HUES64 (cell line): ENCODE measurements around the gene ZDHHC3. TPM values are rescaled to one million over a fixed set of nuclear protein-coding genes. Genes with fewer than 3 reads are reported as not detected.

Source experiments
- H3K27ac ChIP-seq: 2 replicates; pipeline ENCODE4 v1.7.0; 2013; ENCODE audit warnings: low read depth, low read length, inconsistent platforms
- H3K27me3 ChIP-seq: 2 replicates; pipeline ENCODE4 v1.6.1; 2013; ENCODE audit warnings: mild to moderate bottlenecking, low read length; ENCODE audit not compliant: insufficient read depth
- H3K36me3 ChIP-seq: 2 replicates; pipeline ENCODE4 v1.6.1; 2013; ENCODE audit warnings: mild to moderate bottlenecking, low read length; ENCODE audit not compliant: insufficient read depth
- H3K4me1 ChIP-seq: 2 replicates; pipeline ENCODE4 v1.6.1; 2013; ENCODE audit warnings: mild to moderate bottlenecking, low read length, moderate library complexity; ENCODE audit not compliant: insufficient read depth
- H3K4me3 ChIP-seq: 2 replicates; pipeline ENCODE4 v1.5.1; 2013; ENCODE audit warnings: mild to moderate bottlenecking, low read length, moderate library complexity
- H3K9ac ChIP-seq: 2 replicates; pipeline ENCODE4 v1.6.1; 2013; ENCODE audit warnings: mild to moderate bottlenecking, low read depth, low read length
- H3K9me3 ChIP-seq: 2 replicates; pipeline ENCODE4 v1.6.1; 2013; ENCODE audit warnings: low read depth, low read length; ENCODE audit not compliant: insufficient read depth
- WGBS: fragments of 150-250, 120-280 bp; methylation state at CpG from one replicate; pipeline ENCODE4 v1.1.7; 2013; ENCODE audit warnings: missing lambda C conversion rate; 5-methylcytosine and 5-hydroxymethylcytosine counted together
- polyA plus RNA-seq, 2 experiments: library from polyadenylated mRNA; stranded (reverse); fragments of 50-300 nt; gene quantifications; one replicate each; pipeline ENCODE4 v1.2.3, GENCODE V29; 2013

Gene ZDHHC3, protein sequence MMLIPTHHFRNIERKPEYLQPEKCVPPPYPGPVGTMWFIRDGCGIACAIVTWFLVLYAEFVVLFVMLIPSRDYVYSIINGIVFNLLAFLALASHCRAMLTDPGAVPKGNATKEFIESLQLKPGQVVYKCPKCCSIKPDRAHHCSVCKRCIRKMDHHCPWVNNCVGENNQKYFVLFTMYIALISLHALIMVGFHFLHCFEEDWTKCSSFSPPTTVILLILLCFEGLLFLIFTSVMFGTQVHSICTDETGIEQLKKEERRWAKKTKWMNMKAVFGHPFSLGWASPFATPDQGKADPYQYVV
- 44.6 TPM for polyA plus RNA-seq (2013, experiment 1 of 2)
- polyA plus RNA-seq (2013, experiment 2 of 2) = 47.0 TPM

DNA sequence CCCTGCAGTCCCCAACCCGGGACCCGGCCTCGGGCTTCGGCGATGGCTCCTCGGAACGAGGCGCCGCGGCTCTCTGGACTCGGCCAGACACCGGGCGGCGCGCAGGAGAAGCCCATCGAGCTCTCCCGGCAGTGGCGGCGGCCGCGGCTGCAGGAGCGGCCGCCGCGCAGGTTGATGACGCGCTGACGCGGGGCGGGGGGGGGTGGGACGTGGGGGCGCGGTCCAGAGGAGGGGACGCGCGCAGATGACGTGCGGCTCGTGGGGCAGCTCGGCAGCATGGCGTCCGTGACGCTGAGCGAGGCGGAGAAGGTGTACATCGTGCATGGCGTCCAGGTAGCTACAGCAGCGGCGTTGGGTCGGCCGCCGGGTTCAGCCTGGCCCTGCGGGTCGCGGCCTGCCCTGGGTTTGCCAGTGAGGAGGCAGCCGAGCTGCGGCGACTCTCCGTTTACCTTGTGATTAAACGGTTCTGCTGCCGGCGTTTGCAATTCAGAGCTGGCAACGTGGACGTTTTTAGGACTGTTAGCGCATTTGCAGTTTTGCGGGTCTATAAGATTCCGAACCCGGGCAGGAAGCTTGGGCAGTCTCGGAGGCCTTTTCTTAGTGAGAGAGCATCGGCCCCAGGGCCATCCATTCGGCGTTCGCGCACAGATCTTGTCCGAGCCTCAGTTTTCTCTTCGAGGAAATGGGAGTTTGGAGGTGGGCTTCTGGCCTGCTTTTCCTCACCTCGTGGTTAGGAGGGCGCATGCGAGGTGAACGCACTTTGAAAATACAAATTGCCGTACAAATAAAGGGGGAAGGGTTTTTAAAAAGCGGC is at the start of gene ZDHHC3, which contains the start of gene EXOSC7:
ZDHHC3 (minus strand) TSS at position 173 of the 814 bp plus-strand sequence. CDS start 16,738 bp downstream, outside the sequence.
EXOSC7 (plus strand) TSS at position 243 of the 814 bp plus-strand sequence; CDS start at position 277, 34 bp downstream.
- Histone ChIP-seq H3K27me3 (no peaks in the 10 kb centered on the region), H3K4me3 (peak within 1 kb of the TSS; percentile 100), H3K4me1 (peaks cover 19% of the 10 kb centered on the region; the same call in 1 of the 2 replicates), H3K27ac (peak within 1 kb of the TSS; percentile 85), H3K36me3 (peaks cover 9% of the 10 kb centered on the region), H3K9me3 (no peaks in the 10 kb centered on the region), H3K9ac (peak within 1 kb of the TSS; percentile 99)
- under 1% methylated on average over 82 of the region's 82 CpGs for WGBS

DNA sequence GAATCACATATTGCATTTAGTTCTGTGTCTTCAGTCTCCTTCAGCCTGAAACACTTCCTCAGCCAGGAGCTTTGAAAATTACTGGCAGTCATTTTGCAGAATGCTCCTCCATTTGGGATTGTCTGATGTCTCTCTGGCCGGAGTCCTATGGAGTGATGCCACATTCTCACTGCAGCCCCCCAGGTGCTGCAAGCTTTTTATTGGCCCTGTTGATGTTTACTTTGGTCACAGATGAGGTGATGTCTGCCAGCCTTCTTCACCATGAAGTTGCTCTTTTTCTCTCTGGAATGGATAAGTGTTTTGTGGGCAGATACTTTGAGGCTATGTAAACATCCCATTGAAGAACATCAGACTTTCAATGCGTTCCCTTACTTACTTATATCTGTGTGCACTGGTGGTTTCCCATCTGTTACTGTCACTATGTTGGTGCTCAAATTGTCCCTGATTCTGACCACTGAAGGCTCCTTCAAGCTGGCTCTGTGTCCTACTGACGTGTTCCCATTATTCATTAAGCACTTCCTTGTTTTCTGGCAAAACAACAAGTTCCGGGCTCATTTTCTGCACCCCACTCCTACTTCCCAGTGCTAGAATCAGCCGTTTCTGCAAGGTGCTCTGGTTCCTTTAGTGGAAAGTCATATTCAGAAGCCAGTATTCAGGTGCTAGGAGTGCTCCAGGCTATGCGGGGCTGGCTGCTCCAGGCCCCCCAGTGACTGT is 48.7 kb upstream of the ZDHHC3 start:
- no peak overlapping the region for H3K4me3 ChIP-seq
- no peak overlapping the region for H3K9ac ChIP-seq
- no peak overlapping the region for H3K27ac ChIP-seq
- H3K9me3 ChIP-seq = no peaks in the 10 kb centered on the region
- H3K27me3 ChIP-seq = no peaks in the 10 kb centered on the region
- no peaks in the 10 kb centered on the region for H3K4me1 ChIP-seq
- WGBS = 90% methylated on average over 6 of the region's 6 CpGs
- H3K36me3 ChIP-seq = no peaks in the 10 kb centered on the region

DNA sequence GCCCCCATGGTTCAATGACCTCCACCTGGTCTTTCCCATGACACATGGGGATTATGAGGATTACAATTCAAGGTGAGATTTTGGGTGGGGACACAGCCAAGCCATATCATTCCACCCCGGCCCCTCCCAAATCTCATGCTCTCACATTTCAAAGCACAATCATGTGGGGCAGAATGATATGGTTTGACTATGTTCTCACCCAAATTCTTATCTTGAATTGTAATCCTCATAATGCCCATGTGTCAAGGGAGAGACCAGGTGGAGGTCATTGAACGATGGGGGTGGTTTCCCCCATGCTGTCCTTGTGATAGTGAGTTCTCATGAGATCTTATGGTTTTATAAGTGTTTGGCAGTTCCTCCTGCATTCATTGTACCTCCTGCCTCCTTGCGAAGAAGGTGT is 47.7 kb upstream of the ZDHHC3 start:
- no peak overlapping the region for H3K27ac ChIP-seq
- no peaks in the 10 kb centered on the region for H3K9me3 ChIP-seq
- no peaks in the 10 kb centered on the region for H3K36me3 ChIP-seq
- H3K9ac ChIP-seq = no peak overlapping the region
- WGBS = 73% methylated on average over 2 of the region's 3 CpGs
- H3K4me1 ChIP-seq = no peaks in the 10 kb centered on the region
- no peaks in the 10 kb centered on the region for H3K27me3 ChIP-seq
- no peak overlapping the region for H3K4me3 ChIP-seq

DNA sequence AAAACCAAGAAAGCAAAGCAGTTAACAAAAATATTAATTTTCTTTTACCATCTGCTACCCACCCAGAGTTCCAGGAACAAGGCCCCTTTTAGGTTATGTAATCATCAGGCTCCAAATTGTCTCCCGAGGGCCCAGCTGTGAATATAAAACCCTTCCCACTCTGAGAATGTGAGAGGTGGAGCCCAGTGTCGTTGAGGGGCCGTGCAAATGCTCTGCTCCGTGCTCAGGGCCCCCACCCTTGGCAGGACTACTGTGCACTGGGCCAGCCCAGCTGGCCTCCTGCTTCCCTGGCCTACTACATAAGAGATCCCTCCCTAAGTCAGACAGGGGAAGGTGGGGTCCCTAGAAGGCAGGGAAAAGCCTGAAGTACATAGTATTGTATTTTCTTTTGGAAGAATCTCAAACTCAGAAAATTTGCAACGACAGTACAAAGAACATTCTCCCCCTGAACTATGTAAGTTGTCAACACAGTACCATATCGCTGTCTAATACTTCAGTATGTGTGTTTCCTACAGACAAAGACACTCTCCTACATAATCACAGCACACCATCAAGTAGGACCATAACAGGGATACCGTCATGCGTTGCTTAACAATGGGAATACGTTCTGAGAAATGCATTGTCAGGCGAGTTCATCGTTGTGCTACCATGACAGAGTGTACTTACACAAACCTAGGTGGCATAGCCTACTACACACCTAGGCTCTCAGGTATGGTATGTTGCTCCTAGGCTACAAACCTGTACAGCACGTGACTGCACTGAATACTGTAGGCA is 45.7 kb upstream of the ZDHHC3 start:
- Histone ChIP-seq H3K4me3 (no peak overlapping the region), H3K27ac (no peak overlapping the region), H3K9ac (no peak overlapping the region), H3K4me1 (no peaks in the 10 kb centered on the region), H3K27me3 (no peaks in the 10 kb centered on the region), H3K9me3 (no peaks in the 10 kb centered on the region), H3K36me3 (no peaks in the 10 kb centered on the region)
- WGBS = 82% methylated on average over 12 of the region's 12 CpGs

DNA sequence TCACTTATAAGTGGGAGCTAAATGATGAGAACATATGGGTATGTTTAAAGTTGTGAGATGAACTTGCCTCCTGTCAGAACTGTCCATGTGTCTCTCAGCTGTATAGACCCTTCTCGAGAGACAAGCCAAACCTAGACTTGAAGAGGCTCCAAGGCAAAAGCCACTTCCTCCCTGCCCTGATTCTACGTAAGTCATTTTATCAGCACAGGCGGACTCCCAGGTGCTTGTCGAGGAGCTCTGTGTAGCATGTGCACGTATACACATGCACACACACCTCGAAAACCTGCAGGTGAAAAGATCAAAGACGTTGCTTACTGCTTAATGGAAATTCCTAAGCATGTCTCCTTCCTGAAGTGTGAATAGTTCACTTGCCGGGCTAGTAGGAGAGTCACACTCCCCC is 44.6 kb upstream of the ZDHHC3 start:
- Histone ChIP-seq H3K27me3 (no peaks in the 10 kb centered on the region), H3K4me3 (no peak overlapping the region), H3K9ac (no peak overlapping the region), H3K27ac (no peak overlapping the region), H3K9me3 (no peaks in the 10 kb centered on the region), H3K36me3 (peaks cover 2% of the 10 kb centered on the region; the same call in 1 of the 2 replicates), H3K4me1 (no peaks in the 10 kb centered on the region)
- 93% methylated on average over 8 of the region's 8 CpGs for WGBS

DNA sequence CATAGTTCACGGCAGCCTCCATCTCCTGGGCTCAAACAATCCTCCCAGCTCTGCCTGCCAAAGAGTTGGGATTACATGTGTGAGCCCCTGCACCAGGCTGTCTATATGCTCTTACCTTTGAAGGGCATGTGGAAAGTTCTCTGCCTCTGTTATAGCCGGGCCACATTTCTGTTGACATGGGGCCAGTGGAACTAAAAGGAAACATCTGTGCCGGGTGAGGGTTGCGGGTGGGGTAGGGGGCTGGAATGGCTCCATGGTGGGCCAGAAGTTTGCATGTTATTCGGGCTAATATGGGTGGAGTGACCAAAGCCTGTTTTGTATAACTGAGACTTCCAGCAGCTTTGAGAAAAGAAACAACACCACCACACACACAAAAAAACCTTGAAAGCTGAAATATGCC is 41.8 kb upstream of the ZDHHC3 start:
- no peak overlapping the region for H3K27ac ChIP-seq
- H3K36me3 ChIP-seq = peaks cover 23% of the 10 kb centered on the region
- no peaks in the 10 kb centered on the region for H3K27me3 ChIP-seq
- H3K9ac ChIP-seq = no peak overlapping the region
- H3K4me1 ChIP-seq = no peaks in the 10 kb centered on the region
- H3K9me3 ChIP-seq = no peaks in the 10 kb centered on the region
- WGBS = 92% methylated on average over 5 of the region's 5 CpGs
- no peak overlapping the region for H3K4me3 ChIP-seq

DNA sequence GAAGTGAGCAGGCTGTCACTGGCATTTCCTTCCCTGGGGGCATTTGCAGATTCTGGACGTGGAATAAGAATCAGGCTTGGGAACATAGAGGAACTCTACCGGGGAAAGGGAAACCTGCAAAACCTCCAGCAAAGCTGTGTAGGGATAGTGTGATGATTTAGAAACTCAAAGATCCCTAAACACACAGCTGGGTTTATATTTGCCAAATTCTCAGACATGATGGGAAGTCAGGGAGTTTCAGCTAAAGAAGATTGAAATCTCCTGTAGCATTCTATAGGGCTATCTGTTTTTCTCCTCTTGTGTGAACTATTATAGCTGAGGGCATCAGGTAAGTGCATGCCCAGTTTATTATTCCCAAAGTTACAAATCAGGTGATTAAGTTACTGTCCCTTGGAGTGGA is 40.9 kb upstream of the ZDHHC3 start:
- H3K27ac ChIP-seq = no peak overlapping the region
- WGBS = 82% methylated on average over 2 of the region's 2 CpGs
- H3K4me3 ChIP-seq = no peak overlapping the region

DNA sequence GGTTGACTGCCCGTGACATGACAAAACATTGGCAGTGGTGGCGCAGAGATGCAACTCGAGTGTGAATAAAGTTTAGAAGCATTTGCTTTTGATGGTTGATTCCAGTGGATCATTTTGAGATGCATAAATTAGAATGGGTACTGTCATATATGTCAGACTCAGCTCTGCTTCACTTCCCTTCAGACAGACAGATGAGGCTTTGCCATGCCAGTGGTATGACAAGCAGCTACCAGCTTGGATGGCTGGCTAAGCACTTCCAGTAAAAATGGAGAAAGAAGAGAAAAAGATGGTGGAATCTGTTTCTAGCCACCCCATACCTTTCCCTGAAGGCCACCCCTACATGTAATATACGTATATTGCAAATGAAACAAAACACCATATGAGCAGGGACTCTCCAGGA is 36.6 kb upstream of the ZDHHC3 start:
- H3K9ac ChIP-seq = no peak overlapping the region
- WGBS = 100% methylated on average over 3 of the region's 4 CpGs
- H3K9me3 ChIP-seq = no peaks in the 10 kb centered on the region
- no peak overlapping the region for H3K27ac ChIP-seq
- no peak overlapping the region for H3K4me3 ChIP-seq
- no peaks in the 10 kb centered on the region for H3K27me3 ChIP-seq
- H3K36me3 ChIP-seq = peaks cover 69% of the 10 kb centered on the region
- no peaks in the 10 kb centered on the region for H3K4me1 ChIP-seq

More for the DNA sequence above, 40.9 kb upstream of the ZDHHC3 start:
- H3K27me3 ChIP-seq = no peaks in the 10 kb centered on the region
- H3K4me1 ChIP-seq = no peaks in the 10 kb centered on the region
- H3K9ac ChIP-seq = no peak overlapping the region
- H3K9me3 ChIP-seq = no peaks in the 10 kb centered on the region
- H3K36me3 ChIP-seq = peaks cover 32% of the 10 kb centered on the region

DNA sequence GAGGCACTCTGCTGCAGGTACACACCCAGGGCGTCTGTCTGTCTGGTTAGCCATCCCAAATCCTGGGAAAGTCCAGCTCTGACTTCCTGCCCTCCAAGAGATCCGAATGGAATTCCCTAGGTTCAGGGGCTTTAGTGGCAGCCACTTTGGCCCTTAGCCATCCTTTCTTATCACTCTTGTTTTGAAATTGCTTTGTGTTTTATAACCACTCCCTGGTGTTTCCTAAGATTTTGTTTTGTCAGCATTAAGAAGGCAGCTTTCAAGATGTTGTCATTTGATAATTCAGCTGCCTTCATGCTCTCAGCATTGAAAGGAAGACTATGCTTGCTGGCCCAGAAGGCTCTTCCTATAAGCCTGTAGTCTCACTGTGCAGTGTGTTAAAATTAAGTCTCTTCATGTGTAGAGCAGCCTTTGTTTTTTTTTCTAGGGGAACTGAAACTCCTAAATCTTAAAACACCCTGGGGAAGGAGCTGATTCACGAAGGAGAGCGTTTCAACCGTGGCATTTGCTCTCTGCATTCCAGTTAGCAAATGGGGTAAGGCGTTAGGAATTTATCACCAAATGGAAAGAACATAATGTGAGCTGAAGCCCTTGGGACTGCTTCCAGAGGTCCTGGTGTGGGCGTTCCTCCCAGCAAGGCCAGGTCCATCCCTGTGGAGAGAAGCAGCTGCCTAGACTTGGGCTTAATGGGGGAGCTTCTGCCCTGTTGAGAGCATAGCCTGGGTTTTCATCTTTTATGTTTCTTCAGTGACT is 36.0 kb upstream of the ZDHHC3 start:
- no peak overlapping the region for H3K27ac ChIP-seq
- peaks cover 76% of the 10 kb centered on the region for H3K36me3 ChIP-seq

DNA sequence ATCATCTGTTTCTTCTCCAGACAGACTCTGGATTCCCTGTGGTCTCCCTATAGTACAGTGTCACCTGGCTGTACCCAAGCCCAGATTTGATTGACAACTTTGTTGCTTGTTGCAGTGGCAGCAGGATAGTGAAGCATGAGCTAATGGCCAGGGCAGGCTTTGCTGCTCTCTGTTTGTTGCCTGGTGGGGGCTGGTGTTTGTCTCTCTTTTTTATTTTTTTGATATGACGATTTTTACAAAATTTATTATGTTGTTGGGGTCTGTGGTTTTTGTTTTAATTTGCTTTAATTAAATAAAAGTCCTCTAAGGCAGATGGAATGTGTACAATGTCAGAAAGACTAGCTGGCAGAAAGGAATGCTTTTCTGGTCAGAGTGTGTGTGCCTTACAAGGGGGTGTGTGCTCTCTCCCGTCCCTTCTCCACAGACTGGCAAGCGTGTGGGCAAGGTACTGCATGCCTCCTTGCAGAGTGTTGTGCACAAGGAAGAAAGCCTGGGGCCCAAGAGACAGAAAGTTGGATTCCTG is 34.9 kb upstream of the ZDHHC3 start:
- Histone ChIP-seq H3K9me3 (no peaks in the 10 kb centered on the region), H3K27ac (no peak overlapping the region), H3K4me3 (no peak overlapping the region), H3K36me3 (peaks cover 79% of the 10 kb centered on the region), H3K4me1 (no peaks in the 10 kb centered on the region), H3K9ac (no peak overlapping the region), H3K27me3 (no peaks in the 10 kb centered on the region)
- WGBS = 91% methylated on average over 3 of the region's 3 CpGs

More for the DNA sequence above, 36.0 kb upstream of the ZDHHC3 start:
- no peak overlapping the region for H3K9ac ChIP-seq
- no peaks in the 10 kb centered on the region for H3K9me3 ChIP-seq
- WGBS = 91% methylated on average over 7 of the region's 7 CpGs
- H3K4me3 ChIP-seq = no peak overlapping the region
- H3K4me1 ChIP-seq = no peaks in the 10 kb centered on the region
- no peaks in the 10 kb centered on the region for H3K27me3 ChIP-seq
